Panc1 (cell line): ENCODE results near the gene PCNT.

Experiments used
- CTCF ChIP-seq: fragments of 450-650 bp; IDR thresholded peaks from 2 replicates; pipeline ENCODE4 v1.5.1; 2017; ENCODE audit warnings: mild to moderate bottlenecking
- POLR2AphosphoS5 ChIP-seq: IDR thresholded peaks from 2 replicates; pipeline ENCODE4 v1.6.1; 2012; ENCODE audit warnings: mild to moderate bottlenecking, low read depth, low read length, moderate library complexity
- REST ChIP-seq, 2 experiments: IDR thresholded peaks; 2 replicates each; pipeline ENCODE4 v1.6.1; 2011 to 2012; ENCODE audit warnings: low read depth in 2 of 2, control low read depth in 1 of 2, low read length in 1 of 2, mild to moderate bottlenecking in 1 of 2, moderate library complexity in 1 of 2; ENCODE audit not compliant: insufficient read depth in 1 of 2
- SIN3A ChIP-seq: IDR thresholded peaks from 2 replicates; pipeline ENCODE4 v1.6.1; 2012; ENCODE audit warnings: low read depth, mild to moderate bottlenecking, low read length, moderate library complexity, borderline replicate concordance; ENCODE audit not compliant: insufficient read depth

- TF ChIP-seq CTCF = no peak
- no peak for TF ChIP-seq REST (IDR thresholded peaks at IDR 0.05; ENCODE audit: insufficient read depth in 1 of 2, low read depth in 2 of 2, low read length in 1 of 2)
- no peak for TF ChIP-seq SIN3A
- no peak for TF ChIP-seq POLR2AphosphoS5
Measured at GRCh38 chr21:46406001-46406400, 82.0 kb downstream of the PCNT start.
